HepG2 (cell line): ENCODE results near the gene IL1RAPL1. TPM values are rescaled to one million over a fixed set of nuclear protein-coding genes. Genes with fewer than 3 reads are reported as not detected.

Source experiments
- ATAC-seq: fragments of 200-7000 bp; cut with Tn5 transposase; 3 replicates; pipeline ENCODE4 v1.9.1; 2020; ENCODE audit warnings: mild to moderate bottlenecking, moderate library complexity
- BruUV-seq: library from RNA; stranded (reverse); fragments of 400-500 nt; replicated peaks from 2 replicates; lab custom pipeline; 2021; lab: Mats Ljungman, UMichigan
- CTCF ChIA-PET: fragments of 300-600 bp; formaldehyde crosslinking; extraction: SDS; loops from one replicate; lab custom pipeline; 2021; ENCODE audit warnings: low total read pairs, inconsistent platforms, low intra/inter-chr PET ratio; lab: Yijun Ruan, JAX
- POLR2A ChIA-PET: fragments of 350-600 bp; sonication (Branson Sonifier 250); formaldehyde crosslinking; loops from one replicate; lab custom pipeline; 2020; ENCODE audit warnings: antibody characterized with exemption, inconsistent platforms; lab: Yijun Ruan, JAX
- DNase-seq: peaks from one replicate; pipeline ENCODE4 v3.0.0-alpha.2; 2015; ENCODE audit warnings: low spot score
- FAIRE-seq: peaks from 3 replicates; lab custom pipeline; 2011; peaks lifted over from hg19 to GRCh38; lab: Jason Lieb, UNC
- H2AFZ ChIP-seq: one replicate; pipeline ENCODE4 v1.6.1; 2011; ENCODE audit warnings: low read length, inconsistent platforms
- H3K27ac ChIP-seq: fragments of 300-600 bp; 3 replicates; pipeline ENCODE4 v1.8.0; 2011; ENCODE audit warnings: mixed run types, mild to moderate bottlenecking, mixed read lengths, low read length, inconsistent platforms; ENCODE audit not compliant: insufficient read depth; ENCODE audit errors: extremely low read length
- H3K27me3 ChIP-seq, 2 experiments: fragments of 200-600 bp in 1 of 2; 2 replicates in 1 of 2; 3 replicates in 1 of 2; pipeline versions ENCODE4 v1.6.0 to v1.8.0; 2011; ENCODE audit warnings: low read length in 2 of 2, mild to moderate bottlenecking in 2 of 2, moderate library complexity in 2 of 2, inconsistent platforms in 1 of 2; ENCODE audit not compliant: insufficient read depth in 2 of 2, control insufficient read depth in 1 of 2
- H3K36me3 ChIP-seq, 2 experiments: fragments of 200-600 bp in 1 of 2; replicated peaks in 1 of 2; 2 replicates in 1 of 2; 3 replicates in 1 of 2; pipeline versions ENCODE4 v1.5.1 to v1.8.0; 2011; ENCODE audit warnings: low read length in 2 of 2, inconsistent platforms in 1 of 2; ENCODE audit not compliant: insufficient read depth in 2 of 2, control insufficient read depth in 1 of 2
- H3K4me1 ChIP-seq: 2 replicates; pipeline ENCODE4 v1.5.1; 2012; ENCODE audit warnings: low read length, inconsistent platforms; ENCODE audit not compliant: insufficient read depth
- H3K4me2 ChIP-seq: 2 replicates; pipeline ENCODE4 v1.6.0; 2011; ENCODE audit warnings: low read depth, low read length, inconsistent platforms
- H3K4me3 ChIP-seq, 3 experiments: fragments of 200-600 bp in 1 of 3; sonication (generic), shearing (Covaris generic) in 1 of 3; replicated peaks in 1 of 3; 2 replicates each; pipeline ENCODE4 v1.5.1; 2011 to 2016; ENCODE audit warnings: low read length in 3 of 3, inconsistent platforms in 2 of 3, low read depth in 2 of 3, mild to moderate bottlenecking in 2 of 3, control low read depth in 1 of 3, mixed read lengths in 1 of 3; ENCODE audit not compliant: insufficient read depth in 1 of 3
- H3K79me2 ChIP-seq: one replicate; pipeline ENCODE4 v1.6.1; 2011; ENCODE audit warnings: low read length, inconsistent platforms; ENCODE audit not compliant: insufficient read depth
- H3K9ac ChIP-seq: 2 replicates; pipeline ENCODE4 v1.6.0; 2011; ENCODE audit warnings: mild to moderate bottlenecking, low read depth, low read length, inconsistent platforms; ENCODE audit not compliant: insufficient read depth
- H3K9me3 ChIP-seq: 2 replicates; pipeline ENCODE4 v1.5.1; 2012; ENCODE audit warnings: mild to moderate bottlenecking, low read length
- H4K20me1 ChIP-seq: 2 replicates; pipeline ENCODE4 v1.6.0; 2011; ENCODE audit warnings: inconsistent platforms, mild to moderate bottlenecking, low read length, moderate library complexity; ENCODE audit not compliant: insufficient read depth
- HCFC1 ChIP-seq: fragments of 150-350 bp; IDR thresholded peaks from 2 replicates; pipeline ENCODE4 v1.6.1; 2014; ENCODE audit warnings: low read depth, low read length
- KLF12 ChIP-seq: sonication (generic); formaldehyde crosslinking; IDR thresholded peaks from 2 replicates; pipeline ENCODE4 v1.4.0; 2020; ENCODE audit warnings: missing genetic modification reagents, borderline replicate concordance
- MED8 ChIP-seq: sonication (generic); formaldehyde crosslinking; IDR thresholded peaks from 2 replicates; pipeline ENCODE4 v1.8.1; 2023; ENCODE audit warnings: mild to moderate bottlenecking, missing genetic modification reagents; ENCODE audit not compliant: insufficient replicate concordance
- MEF2D ChIP-seq: sonication (generic); formaldehyde crosslinking; IDR thresholded peaks from 2 replicates; pipeline ENCODE4 v1.5.1; 2020; ENCODE audit warnings: mild to moderate bottlenecking, missing genetic modification reagents
- MLX ChIP-seq: IDR thresholded peaks from 2 replicates; pipeline ENCODE4 v1.6.1; 2016
- NFYB ChIP-seq: sonication (generic); formaldehyde crosslinking; IDR thresholded peaks from 2 replicates; pipeline ENCODE4 v1.4.0; 2020; ENCODE audit warnings: missing genetic modification reagents
- PHF8 ChIP-seq: sonication (generic); formaldehyde crosslinking; IDR thresholded peaks from 2 replicates; pipeline ENCODE4 v1.5.0; 2020; ENCODE audit warnings: missing genetic modification reagents
- REST ChIP-seq, 2 experiments: IDR thresholded peaks; 2 replicates each; pipeline ENCODE4 v1.6.1; 2011 to 2012; ENCODE audit warnings: low read length in 2 of 2, borderline replicate concordance in 1 of 2, low read depth in 1 of 2, mild to moderate bottlenecking in 1 of 2, moderate library complexity in 1 of 2
- RFXANK ChIP-seq: IDR thresholded peaks from 2 replicates; pipeline ENCODE4 v1.6.1; 2016
- STAG1 ChIP-seq: sonication (generic); formaldehyde crosslinking; IDR thresholded peaks from 2 replicates; pipeline ENCODE4 v1.4.0; 2020; ENCODE audit warnings: missing genetic modification reagents
- ZBTB21 ChIP-seq: sonication (generic); formaldehyde crosslinking; IDR thresholded peaks from 2 replicates; pipeline ENCODE4 v1.4.0; 2020; ENCODE audit warnings: missing genetic modification reagents
- ZBTB49 ChIP-seq: sonication (generic); formaldehyde crosslinking; IDR thresholded peaks from 2 replicates; pipeline ENCODE4 v1.4.0; 2020; ENCODE audit warnings: missing genetic modification reagents, borderline replicate concordance
- ZFP36L2 ChIP-seq: sonication (generic); formaldehyde crosslinking; IDR thresholded peaks from 2 replicates; pipeline ENCODE4 v1.4.0; 2020; ENCODE audit warnings: missing genetic modification reagents
- WGBS: methylation state at CpG from one replicate; pipeline ENCODE4 v1.1.6; 2017; ENCODE audit warnings: low lambda C conversion rate; 5-methylcytosine and 5-hydroxymethylcytosine counted together
- in situ Hi-C: cut with HindIII; loops from 2 replicates; pipeline ENCODE4 v1.10.0; 2017; ENCODE audit warnings: low pct_unique_long_range_greater_than_20kb; ENCODE audit not compliant: extremely low pct_ligation_motif_present
- intact Hi-C: fragments of 100-400 bp; cut with micrococcal nuclease; formaldehyde crosslinking; loops from one replicate; pipeline ENCODE4 v1.10.0; 2022; ENCODE audit not compliant: unreplicated experiment
- polyA plus RNA-seq, 8 experiments: library from polyadenylated mRNA; depleted of rRNA in 3 of 8; stranded (reverse) in 7 of 8; unstranded in 1 of 8; fragments of >200 nt; fragmentation: Illumina TruSeq in 4 of 8; extraction: Trizol in 4 of 8; gene quantifications; 2 replicates each; pipeline versions ENCODE4 v1.2.1 to v1.2.3, GENCODE V29; 2011 to 2016; ENCODE audit warnings: low read depth in 4 of 8, missing spikeins in 1 of 8, mixed read lengths in 1 of 8; ENCODE audit not compliant: insufficient read depth in 1 of 8
- total RNA-seq, 5 experiments: library from RNA; depleted of rRNA; stranded (reverse); fragments of >200 nt; fragmentation: Illumina TruSeq; extraction: Trizol; gene quantifications; 2 replicates each; pipeline ENCODE4 v1.2.3, GENCODE V29; 2016; ENCODE audit warnings: low read depth in 1 of 5

The IL1RAPL1 gene
- total and polyA plus RNA-seq, 2 of the 13 experiments (the other 11 are each of a cell fraction or from before 2014, with no cell fraction given), result 0.04 TPM; not detected in 1

- TF ChIP-seq ZBTB49 (no peak), MLX (CRISPR knock-in tag) (no peak), ZBTB21 (CRISPR knock-in tag) (no peak), NFYB (CRISPR knock-in tag) (no peak)
These were observed 394.7 kb downstream of the IL1RAPL1 start (continued) for GRCh38 chrX:28981952-28982351.

- DNase-seq (no peak), ATAC-seq (no peak), FAIRE-seq (no peak)
- in situ Hi-C loops, result no loop called here
- POLR2A ChIA-PET, result no interaction called here
- H3K36me3 ChIP-seq, result no peaks in the 10 kb centered on the region
- WGBS, result 3% methylated on average over 2 of the region's 2 CpGs
- no peaks in the 10 kb centered on the region for H4K20me1 ChIP-seq
- H3K4me2 ChIP-seq, result no peak overlapping the region
- no peak overlapping the region for H3K4me3 ChIP-seq
- intact Hi-C loops, result no loop called here
- no TSS peak for BruUV-seq
- no peak overlapping the region for H2AFZ ChIP-seq
- no peaks in the 10 kb centered on the region for H3K27me3 ChIP-seq
- TF ChIP-seq KLF12 (no peak), PHF8 (CRISPR knock-in tag) (no peak), REST (IDR thresholded peaks at IDR 0.05; ENCODE audit: borderline replicate concordance in 1 of 2, low read depth in 1 of 2, low read length in 2 of 2) (no peak), STAG1 (no peak), RFXANK (no peak), MED8 (no peak), HCFC1 (no peak), MEF2D (CRISPR knock-in tag) (no peak), ZFP36L2 (CRISPR knock-in tag) (no peak)
- no peaks in the 10 kb centered on the region for H3K79me2 ChIP-seq
- H3K9ac ChIP-seq, result no peak overlapping the region
- CTCF ChIA-PET, result no interaction called here
- H3K9me3 ChIP-seq, result no peaks in the 10 kb centered on the region
- no peak overlapping the region for H3K27ac ChIP-seq
- H3K4me1 ChIP-seq, result no peaks in the 10 kb centered on the region
These were observed 401.0 kb downstream of the IL1RAPL1 start for GRCh38 chrX:28988246-28988645.
